ENCODE data around the gene CDC14A. TPM values are rescaled to one million over a fixed set of nuclear protein-coding genes. Genes with fewer than 3 reads are reported as not detected.
A peak's percentile ranks its signal among the peaks of the same experiment; 100 is the strongest.

Gene CDC14A
- total and polyA plus RNA-seq, 2 of the 8 experiments (the other 6 are each of a cell fraction or from before 2014, with no cell fraction given): 3.2 to 8.9 TPM

DNA sequence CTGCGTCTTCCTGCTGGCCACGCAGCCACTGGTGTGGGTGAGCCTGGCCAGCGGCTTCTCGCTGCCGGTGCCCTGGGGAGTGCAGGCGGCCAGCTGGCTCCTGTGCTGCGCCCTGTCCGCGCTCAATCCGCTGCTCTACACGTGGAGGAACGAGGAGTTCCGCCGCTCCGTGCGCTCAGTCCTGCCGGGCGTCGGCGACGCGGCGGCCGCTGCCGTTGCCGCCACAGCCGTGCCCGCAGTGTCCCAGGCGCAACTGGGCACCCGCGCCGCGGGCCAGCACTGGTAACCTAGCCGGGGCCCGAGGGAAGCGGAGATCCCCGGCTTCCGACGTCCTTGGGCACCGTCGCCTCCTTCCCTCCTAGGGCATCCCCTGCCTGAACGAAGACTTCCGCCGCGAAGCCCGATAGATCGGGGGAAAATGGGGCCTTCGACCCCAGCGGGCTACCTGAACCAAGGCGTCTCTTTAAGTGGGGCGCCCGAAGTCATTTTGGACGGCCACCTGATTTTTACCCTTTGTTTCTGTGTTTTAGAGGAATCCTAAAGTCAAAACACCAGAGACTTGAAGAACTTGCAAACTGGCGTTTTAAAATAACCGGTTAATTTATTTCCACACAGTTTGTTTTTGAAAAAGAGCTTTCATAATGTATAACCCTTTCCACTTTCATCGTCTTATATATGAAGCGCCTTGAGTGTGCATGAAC is 187.7 kb downstream of the CDC14A start (continued):
- TF ChIP-seq SUZ12 (IDR thresholded peaks at IDR 0.05; ENCODE audit: low read length): peak; percentile 95
- TF ChIP-seq POLR2AphosphoS5 (IDR thresholded peaks at IDR 0.05; ENCODE audit: low read depth, low read length): no peak
- no peak for TF ChIP-seq CTBP2 (IDR thresholded peaks at IDR 0.05; ENCODE audit: borderline replicate concordance, insufficient read depth, insufficient read length, low read length)
- no peak for TF ChIP-seq MAFK (IDR thresholded peaks at IDR 0.05; ENCODE audit: low read depth, low read length)
- TF ChIP-seq EZH2 (IDR thresholded peaks at IDR 0.05; ENCODE audit: low read depth, low read length, severe bottlenecking): peak; percentile 92
- peak; percentile 86 for TF ChIP-seq RNF2 (IDR thresholded peaks at IDR 0.05; ENCODE audit: borderline replicate concordance, low read depth, low read length, missing control alignments, poor library complexity, severe bottlenecking)
- peak; percentile 50 for TF ChIP-seq ASH2L (IDR thresholded peaks at IDR 0.05; ENCODE audit: low read length)

Data from H1 (cell line).